Measurements from ENCODE around the gene MED12L. TPM values are rescaled to one million over a fixed set of nuclear protein-coding genes. Genes with fewer than 3 reads are reported as not detected.

The MED12L gene
- total RNA-seq, 1 experiment from 2014 or later = 1.5 TPM

- DNase-seq (ENCODE audit: low read depth) = peak; percentile 65
Observed at GRCh38 chr3:151410891-151411559, 325.6 kb downstream of the MED12L start.

- no peak for DNase-seq (ENCODE audit: low read depth)
Observed at GRCh38 chr3:151412989-151413388, 327.5 kb downstream of the MED12L start.

- no peak for DNase-seq (ENCODE audit: low read depth)
Observed at GRCh38 chr3:151415289-151415688, 329.8 kb downstream of the MED12L start.

- no peak for DNase-seq (ENCODE audit: low read depth)
Observed at GRCh38 chr3:151419806-151420205, 334.3 kb downstream of the MED12L start.

- no peak for DNase-seq (ENCODE audit: low read depth)
Observed at GRCh38 chr3:151421938-151422337, 336.5 kb downstream of the MED12L start.

- no peak for DNase-seq (ENCODE audit: low read depth)
Observed at GRCh38 chr3:151423091-151423490, 337.6 kb downstream of the MED12L start.

GRCh38 chr3:151425627-151426340 lies 340.3 kb downstream of the MED12L start:
- no peak for DNase-seq (ENCODE audit: low read depth)

GRCh38 chr3:151426341-151426657 lies 340.8 kb downstream of the MED12L start:
- no peak for DNase-seq (ENCODE audit: low read depth)

GRCh38 chr3:151428386-151428785 lies 342.9 kb downstream of the MED12L start:
- DNase-seq (ENCODE audit: low read depth) = peak; percentile 59

GRCh38 chr3:151430821-151431484 lies 345.5 kb downstream of the MED12L start:
- DNase-seq (ENCODE audit: low read depth) = no peak

- peak; percentile 93 for DNase-seq (ENCODE audit: low read depth)
Observed at GRCh38 chr3:151431940-151432339, 346.5 kb downstream of the MED12L start.

- DNase-seq (ENCODE audit: low read depth) = no peak
Observed at GRCh38 chr3:151432616-151433372, 347.3 kb downstream of the MED12L start.

GRCh38 chr3:151434151-151434890 lies 348.9 kb downstream of the MED12L start:
- DNase-seq (ENCODE audit: low read depth) = peak; percentile 81

GRCh38 chr3:151436675-151437446 lies 351.4 kb downstream of the MED12L start:
- no peak for DNase-seq (ENCODE audit: low read depth)

- no peak for DNase-seq (ENCODE audit: low read depth)
Observed at GRCh38 chr3:151437906-151438305, 352.4 kb downstream of the MED12L start.

- peak; percentile 81 for DNase-seq (ENCODE audit: low read depth)
Observed at GRCh38 chr3:151439652-151440125, 354.2 kb downstream of the MED12L start.

GRCh38 chr3:151440940-151441339 lies 355.5 kb downstream of the MED12L start:
- no peak for DNase-seq (ENCODE audit: low read depth)

- DNase-seq (ENCODE audit: low read depth) = no peak
Observed at GRCh38 chr3:151443583-151443982, 358.1 kb downstream of the MED12L start.

- DNase-seq (ENCODE audit: low read depth) = peak; percentile 91
Observed at GRCh38 chr3:151445273-151446001, 360.0 kb downstream of the MED12L start.

GRCh38 chr3:151446002-151446340 lies 360.5 kb downstream of the MED12L start:
- DNase-seq (ENCODE audit: low read depth) = no peak

Measured in HT1080 (cell line).